Neural progenitor cell (in vitro differentiated cells): ENCODE data around the gene PRDM16.

Experiments
- EZH2 ChIP-seq: fragments of 200-600 bp; sonication (generic); IDR thresholded peaks from 2 replicates; pipeline ENCODE4 v1.6.1; 2017; ENCODE audit warnings: antibody characterized with exemption, mild to moderate bottlenecking, moderate library complexity
- EZH2phosphoT487 ChIP-seq: fragments of 200-600 bp; sonication (generic); IDR thresholded peaks from 2 replicates; pipeline ENCODE4 v1.6.1; 2017; ENCODE audit warnings: antibody characterized with exemption
- TF ChIP-seq, protein P1 (sequence below): fragments of 200-600 bp; sonication (generic); IDR thresholded peaks from 2 replicates; pipeline ENCODE4 v1.5.1; 2017; ENCODE audit warnings: antibody characterized with exemption, mild to moderate bottlenecking

DNA sequence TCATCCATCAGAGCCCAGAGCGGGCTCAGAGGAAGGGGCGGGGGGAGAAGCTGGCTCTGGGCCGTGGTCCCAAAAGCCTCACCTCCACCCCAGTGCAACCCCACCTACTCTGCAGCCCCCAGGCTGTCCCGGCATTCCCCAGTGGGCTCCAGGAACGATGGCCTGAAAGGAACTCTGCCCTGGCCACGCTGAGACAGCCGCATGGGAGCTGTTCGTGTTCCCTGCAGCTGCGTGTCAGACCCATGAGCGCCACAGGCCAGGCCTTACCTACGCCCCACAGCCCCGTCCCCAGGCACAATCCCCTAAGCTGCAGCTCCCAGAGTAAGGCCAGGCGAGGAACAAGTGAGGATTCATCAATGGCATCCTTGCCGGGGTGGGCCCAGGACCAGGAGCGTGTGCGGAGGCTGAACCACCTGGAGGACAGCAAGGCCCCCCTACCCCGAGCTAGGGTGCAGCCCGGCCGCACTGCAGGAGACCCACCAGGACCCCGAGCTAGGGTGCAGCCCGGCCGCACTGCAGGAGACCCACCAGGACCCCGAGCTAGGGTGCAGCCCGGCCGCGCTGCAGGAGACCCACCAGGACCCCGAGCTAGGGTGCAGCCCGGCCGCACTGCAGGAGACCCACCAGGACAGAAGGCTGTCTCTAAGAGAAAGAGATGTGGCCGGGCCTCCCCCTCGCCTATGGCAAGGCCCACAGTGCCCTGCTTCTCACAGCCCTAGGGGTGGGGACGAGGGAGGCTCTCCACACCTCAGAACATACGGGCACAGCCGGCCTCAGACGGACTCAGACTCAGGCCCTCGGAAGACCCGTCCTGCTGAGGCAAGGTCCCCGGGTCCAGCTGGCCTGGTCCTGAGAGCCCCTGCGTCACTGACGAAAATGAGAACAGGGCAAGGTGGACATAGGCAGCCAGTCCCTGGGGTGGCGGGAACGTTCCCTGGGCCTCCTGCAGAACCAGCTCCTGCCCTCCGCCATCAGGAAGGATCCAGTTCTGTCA lies 359.0 kb downstream of the PRDM16 start:
- TF ChIP-seq, protein P1, sequence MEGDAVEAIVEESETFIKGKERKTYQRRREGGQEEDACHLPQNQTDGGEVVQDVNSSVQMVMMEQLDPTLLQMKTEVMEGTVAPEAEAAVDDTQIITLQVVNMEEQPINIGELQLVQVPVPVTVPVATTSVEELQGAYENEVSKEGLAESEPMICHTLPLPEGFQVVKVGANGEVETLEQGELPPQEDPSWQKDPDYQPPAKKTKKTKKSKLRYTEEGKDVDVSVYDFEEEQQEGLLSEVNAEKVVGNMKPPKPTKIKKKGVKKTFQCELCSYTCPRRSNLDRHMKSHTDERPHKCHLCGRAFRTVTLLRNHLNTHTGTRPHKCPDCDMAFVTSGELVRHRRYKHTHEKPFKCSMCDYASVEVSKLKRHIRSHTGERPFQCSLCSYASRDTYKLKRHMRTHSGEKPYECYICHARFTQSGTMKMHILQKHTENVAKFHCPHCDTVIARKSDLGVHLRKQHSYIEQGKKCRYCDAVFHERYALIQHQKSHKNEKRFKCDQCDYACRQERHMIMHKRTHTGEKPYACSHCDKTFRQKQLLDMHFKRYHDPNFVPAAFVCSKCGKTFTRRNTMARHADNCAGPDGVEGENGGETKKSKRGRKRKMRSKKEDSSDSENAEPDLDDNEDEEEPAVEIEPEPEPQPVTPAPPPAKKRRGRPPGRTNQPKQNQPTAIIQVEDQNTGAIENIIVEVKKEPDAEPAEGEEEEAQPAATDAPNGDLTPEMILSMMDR, result no peak
- no peak for TF ChIP-seq EZH2
- no peak for TF ChIP-seq EZH2phosphoT487
